ENCODE data around the gene EFNB3. TPM values are rescaled to one million over a fixed set of nuclear protein-coding genes. Genes with fewer than 3 reads are reported as not detected.

The EFNB3 gene, protein sequence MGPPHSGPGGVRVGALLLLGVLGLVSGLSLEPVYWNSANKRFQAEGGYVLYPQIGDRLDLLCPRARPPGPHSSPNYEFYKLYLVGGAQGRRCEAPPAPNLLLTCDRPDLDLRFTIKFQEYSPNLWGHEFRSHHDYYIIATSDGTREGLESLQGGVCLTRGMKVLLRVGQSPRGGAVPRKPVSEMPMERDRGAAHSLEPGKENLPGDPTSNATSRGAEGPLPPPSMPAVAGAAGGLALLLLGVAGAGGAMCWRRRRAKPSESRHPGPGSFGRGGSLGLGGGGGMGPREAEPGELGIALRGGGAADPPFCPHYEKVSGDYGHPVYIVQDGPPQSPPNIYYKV
- total RNA-seq (60.2 and 70.3 TPM in 2 replicates), polyA plus RNA-seq (72.0 and 86.9 TPM in 2 replicates)

GRCh38 chr17:7704601-7705268, at the start of gene EFNB3:
TSS of gene EFNB3 (plus strand) at chr17:7705202. CDS start at chr17:7705599, 397 bp downstream.
- TF ChIP-seq, protein P1, sequence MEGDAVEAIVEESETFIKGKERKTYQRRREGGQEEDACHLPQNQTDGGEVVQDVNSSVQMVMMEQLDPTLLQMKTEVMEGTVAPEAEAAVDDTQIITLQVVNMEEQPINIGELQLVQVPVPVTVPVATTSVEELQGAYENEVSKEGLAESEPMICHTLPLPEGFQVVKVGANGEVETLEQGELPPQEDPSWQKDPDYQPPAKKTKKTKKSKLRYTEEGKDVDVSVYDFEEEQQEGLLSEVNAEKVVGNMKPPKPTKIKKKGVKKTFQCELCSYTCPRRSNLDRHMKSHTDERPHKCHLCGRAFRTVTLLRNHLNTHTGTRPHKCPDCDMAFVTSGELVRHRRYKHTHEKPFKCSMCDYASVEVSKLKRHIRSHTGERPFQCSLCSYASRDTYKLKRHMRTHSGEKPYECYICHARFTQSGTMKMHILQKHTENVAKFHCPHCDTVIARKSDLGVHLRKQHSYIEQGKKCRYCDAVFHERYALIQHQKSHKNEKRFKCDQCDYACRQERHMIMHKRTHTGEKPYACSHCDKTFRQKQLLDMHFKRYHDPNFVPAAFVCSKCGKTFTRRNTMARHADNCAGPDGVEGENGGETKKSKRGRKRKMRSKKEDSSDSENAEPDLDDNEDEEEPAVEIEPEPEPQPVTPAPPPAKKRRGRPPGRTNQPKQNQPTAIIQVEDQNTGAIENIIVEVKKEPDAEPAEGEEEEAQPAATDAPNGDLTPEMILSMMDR (IDR thresholded peaks at IDR 0.05; ENCODE audit: low read depth, low read length), result no peak
- H3K9me3 ChIP-seq (ENCODE audit: low read depth), result no peaks in the 10 kb centered on the region
- H3K27me3 ChIP-seq, result no peaks in the 10 kb centered on the region
- peak within 1 kb of the TSS; percentile 75 for H3K27ac ChIP-seq
- peaks cover 4% of the 10 kb centered on the region for H3K36me3 ChIP-seq
- peaks cover 20% of the 10 kb centered on the region for H3K4me1 ChIP-seq (ENCODE audit: low read depth)
- peak; percentile 66 to 92 for DNase-seq (ENCODE audit: low read depth in 1 of 2, low spot score in 1 of 2)
- H3K4me3 ChIP-seq, result peak within 1 kb of the TSS; percentile 85

- TF ChIP-seq, protein P1 (IDR thresholded peaks at IDR 0.05; ENCODE audit: low read depth, low read length), result no peak
- Histone ChIP-seq H3K4me1 (ENCODE audit: low read depth) (peaks cover 30% of the 10 kb centered on the region), H3K27me3 (no peaks in the 10 kb centered on the region), H3K9me3 (ENCODE audit: low read depth) (no peaks in the 10 kb centered on the region), H3K27ac (peak overlapping the region; percentile 87), H3K36me3 (peaks cover 2% of the 10 kb centered on the region), H3K4me3 (no peak overlapping the region)
- DNase-seq (ENCODE audit: low read depth in 1 of 2, low spot score in 1 of 2), result no peak
Observed at GRCh38 chr17:7655541-7655840, 49.5 kb upstream of the EFNB3 start.

DNA sequence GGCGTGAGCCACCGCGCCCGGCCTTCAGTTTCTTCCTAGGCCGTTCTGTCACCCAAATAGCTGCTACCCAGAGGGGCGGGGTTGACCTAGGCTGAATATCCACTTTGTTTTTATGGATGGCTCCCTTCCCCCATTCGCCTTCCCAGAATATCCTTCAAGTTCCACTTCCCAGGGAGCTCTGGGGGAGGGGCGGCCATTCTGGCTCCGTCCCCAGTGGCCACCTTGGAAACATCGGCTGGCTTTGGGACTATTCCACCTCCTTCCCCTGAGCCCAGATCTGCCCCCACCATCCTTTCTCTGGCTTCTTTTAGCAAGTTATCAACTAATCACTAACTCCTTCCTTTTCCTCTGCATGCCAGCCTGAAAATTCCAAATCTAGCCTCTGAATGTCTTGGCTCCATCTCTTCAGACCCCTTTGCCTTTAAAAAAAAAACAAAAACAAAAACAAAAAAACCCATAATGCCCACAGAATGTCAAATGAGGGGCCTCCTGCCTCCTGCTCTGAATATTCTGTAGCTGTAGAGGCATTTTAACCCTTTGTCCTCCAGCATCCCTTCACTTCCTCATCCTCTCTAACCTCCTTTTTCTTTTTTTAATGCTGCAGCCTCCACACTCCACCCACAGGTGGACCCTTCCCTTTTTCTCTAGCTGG, 47.9 kb upstream of the EFNB3 start:
- no peaks in the 10 kb centered on the region for H3K27me3 ChIP-seq
- H3K4me1 ChIP-seq (ENCODE audit: low read depth), result peaks cover 30% of the 10 kb centered on the region
- H3K36me3 ChIP-seq, result peaks cover 2% of the 10 kb centered on the region
- H3K9me3 ChIP-seq (ENCODE audit: low read depth), result no peaks in the 10 kb centered on the region
- H3K27ac ChIP-seq, result peak overlapping the region; percentile 87
- peak; percentile 68 to 94 for DNase-seq (ENCODE audit: low read depth in 1 of 2, low spot score in 1 of 2)
- TF ChIP-seq, protein P1 (IDR thresholded peaks at IDR 0.05; ENCODE audit: low read depth, low read length), result no peak
- no peak overlapping the region for H3K4me3 ChIP-seq

- H3K27ac ChIP-seq, result peak overlapping the region; percentile 38
- no peaks in the 10 kb centered on the region for H3K4me1 ChIP-seq (ENCODE audit: low read depth)
- DNase-seq (ENCODE audit: low read depth in 1 of 2, low spot score in 1 of 2), result no peak
- peaks cover 26% of the 10 kb centered on the region for H3K36me3 ChIP-seq
- H3K4me3 ChIP-seq, result no peak overlapping the region
- TF ChIP-seq, protein P1 (IDR thresholded peaks at IDR 0.05; ENCODE audit: low read depth, low read length), result no peak
- no peaks in the 10 kb centered on the region for H3K27me3 ChIP-seq
- H3K9me3 ChIP-seq (ENCODE audit: low read depth), result no peaks in the 10 kb centered on the region
Observed at GRCh38 chr17:7667656-7668406, 37.2 kb upstream of the EFNB3 start.

DNA sequence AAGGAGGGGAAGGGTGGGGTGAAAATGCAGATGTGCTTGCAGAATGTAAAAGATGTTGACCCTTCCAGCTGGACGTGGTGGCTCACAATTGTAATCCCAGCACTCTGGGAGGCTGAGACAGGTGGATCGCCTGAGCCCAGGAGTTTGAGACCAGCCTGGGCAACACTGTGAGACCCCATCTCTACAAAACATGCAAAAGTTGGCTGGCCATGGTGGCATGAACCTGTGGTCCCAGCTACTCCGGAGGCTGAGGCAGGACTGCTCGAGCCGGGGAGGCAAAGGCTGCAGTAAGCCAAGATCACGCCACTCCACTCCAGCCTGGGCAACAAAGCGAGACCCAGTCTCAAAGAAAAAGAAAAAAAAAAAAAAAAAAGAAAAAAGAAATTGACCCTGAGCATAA, 36.5 kb upstream of the EFNB3 start:
- no peak for DNase-seq (ENCODE audit: low read depth in 1 of 2, low spot score in 1 of 2)

More for the DNA sequence above, 36.5 kb upstream of the EFNB3 start:
- H3K4me1 ChIP-seq (ENCODE audit: low read depth), result no peaks in the 10 kb centered on the region
- H3K4me3 ChIP-seq, result no peak overlapping the region
- TF ChIP-seq, protein P1 (IDR thresholded peaks at IDR 0.05; ENCODE audit: low read depth, low read length), result no peak
- H3K27me3 ChIP-seq, result no peaks in the 10 kb centered on the region
- H3K9me3 ChIP-seq (ENCODE audit: low read depth), result no peaks in the 10 kb centered on the region
- H3K27ac ChIP-seq, result no peak overlapping the region
- H3K36me3 ChIP-seq, result peaks cover 30% of the 10 kb centered on the region

Measured in cardiac muscle cell (in vitro differentiated cells and primary cell).